Activated CD4-positive, alpha-beta memory T cell treated with anti-CD3 and anti-CD28 coated beads for 36 hours (primary cell): Measurements from ENCODE around the gene ETFA. TPM values are rescaled to one million over a fixed set of nuclear protein-coding genes. Genes with fewer than 3 reads are reported as not detected.
"Not testable (repeated sequence)": the region's sequence is repeated elsewhere in the genome, so short reads cannot be mapped to it uniquely, and the experiment has no call there.

Experiments used
- CTCF ChIA-PET: fragments of 350-600 bp; sonication (Branson Sonifier 250); formaldehyde crosslinking; loops from one replicate; lab custom pipeline; 2021; ENCODE audit warnings: antibody characterized with exemption, inconsistent platforms; lab: Charles Lee
- POLR2A ChIA-PET: fragments of 350-600 bp; sonication (Branson Sonifier 250); formaldehyde crosslinking; loops from one replicate; lab custom pipeline; 2021; ENCODE audit warnings: antibody characterized with exemption; lab: Charles Lee
- DNase-seq: peaks from one replicate; pipeline ENCODE4 v3.0.0-alpha.2; 2020
- H3K27ac Mint-ChIP-seq: one replicate; pipeline ENCODE4 v1.8.0; 2021; ENCODE audit warnings: mixed read lengths
- H3K27me3 Mint-ChIP-seq: one replicate; pipeline ENCODE4 v1.8.0; 2021; ENCODE audit warnings: mixed read lengths
- H3K36me3 Mint-ChIP-seq: one replicate; pipeline ENCODE4 v1.8.0; 2021; ENCODE audit warnings: mixed read lengths
- H3K4me1 Mint-ChIP-seq: one replicate; pipeline ENCODE4 v1.8.0; 2021; ENCODE audit warnings: low read depth, mixed read lengths
- H3K4me3 Mint-ChIP-seq: one replicate; pipeline ENCODE4 v1.8.0; 2021; ENCODE audit warnings: mild to moderate bottlenecking, mixed read lengths
- H3K9me3 Mint-ChIP-seq: one replicate; pipeline ENCODE4 v1.8.0; 2021; ENCODE audit warnings: mixed read lengths
- intact Hi-C: fragments of 100-400 bp; cut with micrococcal nuclease; formaldehyde crosslinking; loops from one replicate; pipeline ENCODE4 v1.15.1; 2023
- total RNA-seq, 2 experiments: library from RNA; stranded (reverse); gene quantifications; one replicate each; pipeline ENCODE4 v1.2.3, GENCODE V29; 2021

Gene ETFA
- total RNA-seq, 2 experiments from 2014 or later, result 169 to 173 TPM

DNA sequence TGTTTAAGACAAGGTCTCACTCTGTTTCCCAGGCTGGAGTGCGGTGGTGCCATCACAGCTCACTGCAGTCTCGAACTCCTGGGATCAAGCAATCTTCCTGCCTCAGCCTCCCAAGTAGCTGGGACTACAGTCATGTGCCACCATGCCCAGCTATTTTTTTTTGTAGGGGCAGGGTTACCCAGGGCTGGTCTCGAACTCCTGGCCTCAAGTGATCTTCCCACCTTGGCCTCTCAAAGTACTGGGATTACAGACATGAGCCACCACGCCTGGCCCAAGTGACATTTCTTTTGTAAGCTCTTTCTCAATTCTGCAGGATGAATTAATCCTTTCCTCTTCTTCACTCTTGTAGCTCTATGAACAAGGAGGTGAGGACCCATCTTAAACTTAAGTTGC lies 1.9 kb upstream of the ETFA start:
- intact Hi-C loops, result loop anchor here (5.0 kb wide), 1 partner anchor 121 kb away; no protein-coding TSS in a partner anchor
- H3K27me3 Mint-ChIP-seq, H3K4me3 Mint-ChIP-seq, POLR2A ChIA-PET, H3K36me3 Mint-ChIP-seq, DNase-seq, CTCF ChIA-PET, H3K27ac Mint-ChIP-seq, H3K9me3 Mint-ChIP-seq: not testable (repeated sequence)
- peaks cover 22% of the 10 kb centered on the region for H3K4me1 Mint-ChIP-seq

DNA sequence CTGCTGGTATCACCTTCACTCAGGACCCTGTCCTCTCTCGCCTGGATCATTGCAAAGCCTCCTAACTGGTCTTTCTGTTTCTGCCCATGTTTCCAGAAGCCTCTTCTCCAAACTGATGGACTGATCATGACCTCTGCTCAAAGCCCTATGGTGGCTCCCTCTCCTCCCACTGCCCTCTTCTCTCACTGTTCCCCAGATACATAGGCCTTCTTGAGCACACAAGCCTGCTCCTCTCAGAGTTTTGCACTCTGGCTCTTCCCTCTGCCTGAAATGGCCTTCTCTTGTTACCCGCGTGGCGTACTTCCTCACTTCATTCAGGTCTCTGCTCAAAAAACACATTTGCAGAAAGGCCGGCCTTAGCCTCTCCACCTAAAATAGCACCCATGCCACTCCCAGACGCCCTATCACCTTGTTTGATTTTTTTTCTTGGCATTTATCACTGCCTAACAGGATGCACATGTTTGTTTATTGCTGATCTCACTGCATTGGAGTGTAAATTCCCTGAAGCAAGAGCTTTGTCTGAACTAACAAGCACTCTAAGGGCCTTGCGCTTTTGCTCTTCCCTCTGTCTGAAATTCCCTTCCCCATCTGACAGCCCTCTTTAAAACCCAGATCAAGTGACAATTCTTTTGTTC lies 1.4 kb upstream of the ETFA start:
- Mint-ChIP-seq H3K36me3 (peaks cover 4% of the 10 kb centered on the region), H3K9me3 (no peaks in the 10 kb centered on the region), H3K4me3 (peak overlapping the region; percentile 38), H3K27ac (no peak overlapping the region), H3K27me3 (no peaks in the 10 kb centered on the region), H3K4me1 (peaks cover 27% of the 10 kb centered on the region)
- ChIA-PET POLR2A (no interaction called here), CTCF (no interaction called here)
- intact Hi-C loops, result loop anchor here (5.0 kb wide), 1 partner anchor 120 kb away; no protein-coding TSS in a partner anchor
- DNase-seq, result no peak

DNA sequence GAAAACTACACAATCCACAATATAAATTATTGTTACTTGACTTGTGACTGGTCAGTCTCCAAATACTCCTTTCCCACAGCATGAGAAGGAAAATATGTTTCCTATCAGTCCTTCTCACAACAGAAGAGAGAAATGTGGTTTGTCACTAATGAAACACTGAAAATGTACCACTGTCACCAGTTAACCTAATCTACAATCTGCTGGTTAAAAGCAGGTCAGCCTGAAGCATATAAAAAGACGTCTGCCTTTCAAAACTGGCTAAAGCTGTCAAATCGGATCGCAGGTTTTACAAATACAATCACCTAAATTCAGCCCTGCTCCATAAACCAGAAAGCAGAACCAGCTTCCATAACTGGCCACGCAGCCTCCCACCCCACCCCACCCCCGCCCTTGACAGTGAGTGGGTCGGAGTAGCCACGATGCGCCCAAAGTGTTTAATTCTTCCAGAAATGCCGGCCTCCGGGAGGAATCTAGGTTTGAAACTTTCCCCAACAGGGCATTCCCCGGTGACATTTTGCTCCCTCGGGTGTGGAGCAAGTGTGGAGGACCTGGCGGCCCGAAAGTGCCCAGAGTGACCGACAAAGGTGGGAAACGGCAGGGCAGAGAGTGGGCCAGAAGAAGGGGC lies 682 bp downstream of the ETFA start:
- DNase-seq, result no peak
- Mint-ChIP-seq H3K9me3 (no peaks in the 10 kb centered on the region), H3K4me3 (peak overlapping the region; percentile 90), H3K27me3 (no peaks in the 10 kb centered on the region), H3K27ac (peak overlapping the region; percentile 62), H3K36me3 (peaks cover 4% of the 10 kb centered on the region), H3K4me1 (peaks cover 35% of the 10 kb centered on the region)
- intact Hi-C loops, result loop anchor here (1.0 to 5.0 kb wide), 4 partner anchors 17 to 118 kb away; partner anchors contain the start of gene ISL2
- POLR2A ChIA-PET, result interaction anchor here (0.5 to 1.9 kb wide), 5 partner anchors 10 to 26 kb away, joined by 3 to 10 read pairs (median 3); partner anchors contain the start of gene ISL2
- CTCF ChIA-PET, result no interaction called here

DNA sequence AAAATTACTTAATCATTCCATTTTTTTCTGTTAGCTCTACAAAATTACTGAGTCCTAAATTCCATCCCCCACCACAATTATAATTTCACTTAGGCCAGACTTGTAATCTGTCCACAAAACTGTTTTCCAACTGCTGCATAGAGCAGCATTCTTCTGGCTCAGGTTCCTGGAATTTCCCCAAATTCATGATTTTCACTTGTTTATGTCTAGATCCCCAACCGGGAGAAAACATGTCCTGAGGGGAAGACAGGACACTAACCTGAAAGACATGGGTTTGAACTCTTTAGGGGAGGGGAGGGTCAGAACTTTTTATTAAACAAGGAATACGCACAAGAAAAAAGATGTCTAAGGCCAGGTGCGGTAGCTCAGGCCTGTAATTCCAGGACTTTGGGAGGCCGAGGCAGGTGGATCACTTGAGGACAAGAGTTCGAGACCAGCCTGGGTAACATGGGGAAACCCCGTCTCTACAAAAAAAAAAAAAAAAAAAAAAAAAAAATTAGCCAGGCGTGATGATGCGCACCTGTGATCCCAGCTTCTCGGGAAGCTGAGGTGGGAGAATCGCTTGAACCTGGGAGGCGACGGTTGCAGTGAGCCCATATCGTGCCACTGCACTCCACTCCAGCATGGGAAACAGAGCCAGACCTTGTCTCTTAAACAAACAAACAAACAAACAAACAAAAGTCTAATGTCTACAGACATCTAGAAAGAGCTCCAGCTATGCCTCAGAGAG lies 1.5 kb downstream of the ETFA start:
- POLR2A ChIA-PET, result interaction anchor here (0.5 to 1.9 kb wide), 2 partner anchors 16 to 20 kb away, joined by 3 to 10 read pairs; no protein-coding TSS in a partner anchor
- H3K4me3 Mint-ChIP-seq, result peak overlapping the region; percentile 90
- DNase-seq, result no peak
- intact Hi-C loops, result loop anchor here (2.0 to 5.0 kb wide), 2 partner anchors 27 to 117 kb away; partner anchors contain the start of gene ISL2
- H3K27ac Mint-ChIP-seq, result no peak overlapping the region
- peaks cover 7% of the 10 kb centered on the region for H3K36me3 Mint-ChIP-seq
- H3K9me3 Mint-ChIP-seq, result no peaks in the 10 kb centered on the region
- CTCF ChIA-PET, result no interaction called here
- peaks cover 40% of the 10 kb centered on the region for H3K4me1 Mint-ChIP-seq
- no peaks in the 10 kb centered on the region for H3K27me3 Mint-ChIP-seq

DNA sequence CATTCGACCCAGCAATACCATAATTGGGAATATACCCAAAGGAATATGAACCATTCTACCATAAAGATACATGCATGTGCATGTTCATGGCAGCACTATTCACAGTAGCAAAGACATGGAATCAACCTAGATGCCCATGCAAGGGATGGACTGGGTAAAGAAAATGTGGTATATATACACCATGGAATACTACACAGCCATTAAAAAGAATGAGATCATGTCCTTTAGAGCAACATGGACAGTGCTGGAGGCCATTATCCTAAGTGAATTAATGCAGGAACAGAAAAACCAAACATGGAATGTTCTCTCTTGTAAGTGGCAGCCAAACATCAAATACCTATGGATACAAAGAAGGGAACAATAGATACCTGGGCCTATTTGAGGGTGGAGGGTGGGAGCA lies 7.4 kb downstream of the ETFA start:
- Mint-ChIP-seq H3K36me3 (peaks cover 8% of the 10 kb centered on the region), H3K27me3 (no peaks in the 10 kb centered on the region), H3K4me1 (peaks cover 33% of the 10 kb centered on the region), H3K27ac (no peak overlapping the region), H3K9me3 (peaks cover 2% of the 10 kb centered on the region), H3K4me3 (no peak overlapping the region)
- intact Hi-C loops, result no loop called here
- ChIA-PET CTCF (no interaction called here), POLR2A (no interaction called here)
- DNase-seq, result no peak

DNA sequence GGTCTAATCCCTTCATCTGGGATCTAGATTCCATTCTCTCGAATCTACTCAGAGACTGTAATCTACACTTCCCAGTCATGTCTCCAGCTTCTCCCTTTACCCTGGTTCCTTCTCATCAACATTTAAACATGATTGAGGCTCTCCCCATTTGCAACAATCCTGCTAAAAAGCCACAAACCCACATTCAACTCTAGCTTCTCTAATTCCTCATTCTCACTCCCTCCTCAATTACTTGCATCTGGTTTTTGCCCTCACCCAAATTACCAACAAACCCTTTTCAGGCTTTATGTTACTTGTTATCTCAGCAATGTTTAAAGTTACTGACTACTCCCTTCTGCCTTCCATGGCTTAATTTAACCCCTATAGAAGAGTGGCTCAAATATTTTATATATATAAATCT lies 11.5 kb downstream of the ETFA start:
- H3K27ac Mint-ChIP-seq, result no peak overlapping the region
- intact Hi-C loops, result no loop called here
- POLR2A ChIA-PET, result no interaction called here

DNA sequence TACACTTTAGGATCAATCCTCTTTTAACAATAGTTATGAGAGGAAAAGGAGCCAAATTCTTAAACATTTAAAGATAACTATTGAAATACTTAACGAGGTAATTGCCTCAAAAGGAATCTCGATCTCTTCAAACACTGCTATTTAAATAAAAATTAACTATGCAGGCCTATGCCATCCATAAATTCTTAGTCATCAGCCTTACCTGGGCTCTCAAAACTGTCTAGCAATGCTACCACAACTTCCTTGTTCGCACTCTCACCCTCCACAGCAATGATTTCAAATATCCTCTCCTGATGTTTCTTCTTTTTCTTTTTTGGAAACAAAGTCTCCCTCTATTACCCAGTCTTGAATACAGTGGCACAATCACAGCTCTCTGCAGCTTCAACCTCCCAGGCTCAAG lies 12.3 kb downstream of the ETFA start:
- Mint-ChIP-seq H3K9me3 (peaks cover under 1% of the 10 kb centered on the region), H3K27me3 (no peaks in the 10 kb centered on the region), H3K36me3 (peaks cover 3% of the 10 kb centered on the region), H3K4me1 (peaks cover 19% of the 10 kb centered on the region), H3K27ac (no peak overlapping the region), H3K4me3 (no peak overlapping the region)
- no peak for DNase-seq
- CTCF ChIA-PET, result interaction anchor here (1.1 kb wide), 1 partner anchor 109 kb away, joined by 3 read pairs; no protein-coding TSS in a partner anchor
- intact Hi-C loops, result no loop called here
- POLR2A ChIA-PET, result no interaction called here

More for the DNA sequence above, 11.5 kb downstream of the ETFA start:
- Mint-ChIP-seq H3K9me3 (peaks cover 2% of the 10 kb centered on the region), H3K36me3 (peaks cover 7% of the 10 kb centered on the region), H3K27me3 (no peaks in the 10 kb centered on the region), H3K4me3 (no peak overlapping the region), H3K4me1 (peaks cover 17% of the 10 kb centered on the region)
- DNase-seq, result no peak
- CTCF ChIA-PET, result no interaction called here

DNA sequence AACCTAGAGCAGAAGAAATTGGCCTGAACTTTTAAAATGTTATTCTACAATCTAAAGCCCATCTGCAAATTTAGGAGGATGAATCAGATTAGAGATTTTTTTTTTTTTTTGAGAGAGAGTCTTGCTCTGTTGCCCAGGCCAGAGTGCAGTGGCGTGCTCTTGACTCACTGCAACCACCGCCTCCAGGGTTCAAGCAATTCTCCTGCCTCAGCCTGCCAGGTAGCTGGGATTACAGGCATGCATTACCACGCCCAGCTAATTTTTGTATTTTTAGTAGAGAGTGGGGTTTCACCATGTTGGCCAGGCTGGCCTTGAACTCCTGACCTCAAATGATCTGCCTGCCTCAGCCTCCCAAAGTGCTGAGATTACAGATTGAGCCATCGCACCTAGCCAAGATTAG lies 13.3 kb downstream of the ETFA start:
- H3K36me3 Mint-ChIP-seq, intact Hi-C loops, H3K9me3 Mint-ChIP-seq, H3K27me3 Mint-ChIP-seq, H3K27ac Mint-ChIP-seq, H3K4me3 Mint-ChIP-seq, DNase-seq: not testable (repeated sequence)
- ChIA-PET CTCF (interaction anchor here (1.1 kb wide), 1 partner anchor 108 kb away, joined by 3 read pairs; no protein-coding TSS in a partner anchor), POLR2A (interaction anchor here (0.7 kb wide), 1 partner anchor 42 kb away, joined by 3 read pairs; no protein-coding TSS in a partner anchor)
- peaks cover 23% of the 10 kb centered on the region for H3K4me1 Mint-ChIP-seq

DNA sequence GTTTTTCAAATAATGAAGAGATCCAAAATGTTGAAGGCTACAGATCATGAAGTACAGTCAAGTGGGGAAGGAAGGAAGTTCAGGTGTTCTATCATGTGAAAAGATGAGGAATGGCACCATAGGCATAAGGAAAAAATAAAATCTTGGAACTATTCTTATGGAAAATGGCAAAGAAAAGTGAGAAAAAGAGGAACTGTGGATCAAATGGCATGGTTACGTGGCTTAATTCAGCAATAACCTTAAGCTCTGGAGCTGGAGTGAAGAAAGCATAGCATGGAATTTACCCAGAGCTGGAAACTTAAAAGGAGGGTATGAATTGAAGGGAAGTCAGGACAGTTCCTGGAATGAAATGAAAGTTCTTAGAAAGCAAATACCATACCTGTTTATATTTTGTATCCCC lies 14.4 kb downstream of the ETFA start:
- ChIA-PET CTCF (no interaction called here), POLR2A (no interaction called here)
- Mint-ChIP-seq H3K27me3 (no peaks in the 10 kb centered on the region), H3K4me1 (peaks cover 22% of the 10 kb centered on the region), H3K27ac (no peak overlapping the region), H3K36me3 (peaks cover 9% of the 10 kb centered on the region), H3K9me3 (no peaks in the 10 kb centered on the region), H3K4me3 (no peak overlapping the region)
- DNase-seq, result no peak
- intact Hi-C loops, result no loop called here

DNA sequence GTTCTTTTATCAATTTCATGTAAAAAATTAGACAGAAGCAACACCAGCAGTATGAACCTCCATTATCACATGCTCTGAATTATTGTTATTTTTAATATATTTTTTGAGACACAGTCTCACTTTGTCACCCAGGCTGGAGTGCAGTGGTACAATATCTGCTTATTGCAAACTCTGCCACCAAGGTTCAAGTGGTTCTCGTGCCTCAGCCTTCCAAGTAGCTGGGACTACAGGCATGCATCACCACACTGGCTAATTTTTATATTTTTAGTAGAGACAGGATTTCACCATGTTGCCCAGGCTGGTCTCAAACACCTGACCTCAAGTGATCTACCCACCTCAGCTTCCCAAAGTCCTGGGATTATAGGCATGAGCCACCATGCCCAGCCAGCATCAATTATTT lies 16.8 kb downstream of the ETFA start:
- H3K36me3 Mint-ChIP-seq, result peaks cover 15% of the 10 kb centered on the region

DNA sequence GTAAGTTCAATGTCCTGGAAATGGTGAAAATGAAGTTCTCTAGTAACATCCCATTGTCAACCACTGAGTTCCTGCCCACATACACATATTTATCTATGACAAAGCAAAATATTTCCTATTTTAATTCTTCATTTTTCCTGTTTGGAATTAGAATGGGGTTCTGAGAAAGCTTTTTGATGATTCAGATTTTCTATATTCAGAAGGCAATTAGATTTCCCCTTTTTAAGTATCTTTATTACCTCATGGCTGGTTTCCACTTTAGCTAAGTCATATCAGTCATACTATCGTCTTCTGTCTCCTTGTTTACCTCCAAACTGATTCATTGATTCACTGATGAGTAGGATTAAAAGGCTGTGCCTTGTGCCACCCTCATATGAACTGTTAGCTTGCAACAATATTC lies 17.9 kb downstream of the ETFA start:
- DNase-seq, result no peak
- no peaks in the 10 kb centered on the region for H3K27me3 Mint-ChIP-seq
- peaks cover 15% of the 10 kb centered on the region for H3K36me3 Mint-ChIP-seq
- intact Hi-C loops, result loop anchor here (1.0 to 2.0 kb wide), 2 partner anchors 18 to 89 kb away; partner anchors contain the start of gene ETFA
- H3K9me3 Mint-ChIP-seq, result no peaks in the 10 kb centered on the region
- no peak overlapping the region for H3K4me3 Mint-ChIP-seq
- H3K27ac Mint-ChIP-seq, result peak overlapping the region; percentile 64
- CTCF ChIA-PET, result interaction anchor here (1.0 to 1.5 kb wide), 2 partner anchors 573 to 1204 kb away, joined by 3 read pairs; no protein-coding TSS in a partner anchor
- POLR2A ChIA-PET, result interaction anchor here (0.7 to 1.2 kb wide), 3 partner anchors 13 to 18 kb away, joined by 3 to 4 read pairs (median 3); partner anchors contain the start of gene ETFA
- peaks cover 22% of the 10 kb centered on the region for H3K4me1 Mint-ChIP-seq

More for the DNA sequence above, 16.8 kb downstream of the ETFA start:
- H3K27ac Mint-ChIP-seq, DNase-seq, POLR2A ChIA-PET, intact Hi-C loops, H3K4me3 Mint-ChIP-seq, H3K9me3 Mint-ChIP-seq, H3K27me3 Mint-ChIP-seq: not testable (repeated sequence)
- CTCF ChIA-PET, result interaction anchor here (0.6 to 1.5 kb wide), 3 partner anchors 58 to 1203 kb away, joined by 3 to 4 read pairs (median 3); no protein-coding TSS in a partner anchor
- H3K4me1 Mint-ChIP-seq, result peaks cover 24% of the 10 kb centered on the region
